ENCODE data around the gene ASPRV1.

Gene ASPRV1

DNA sequence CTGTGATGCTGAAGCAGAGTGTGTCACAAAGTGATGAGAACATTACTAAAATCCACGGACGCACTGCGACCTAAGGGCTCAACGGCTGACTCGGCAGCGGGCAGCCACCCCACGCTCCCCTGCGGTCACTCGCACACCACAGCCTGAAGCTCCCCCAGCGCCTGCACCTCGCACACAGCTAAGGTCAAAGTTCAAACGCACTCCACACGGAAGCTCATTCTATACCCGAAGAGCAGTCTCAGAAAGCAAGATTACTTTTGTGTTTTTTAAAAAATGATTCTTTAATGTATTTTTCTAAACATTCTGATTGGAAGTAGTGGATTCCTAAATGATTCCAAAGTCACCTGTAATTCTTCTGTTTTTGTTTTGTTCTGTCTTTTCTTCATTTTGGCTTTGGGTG, 21.7 kb downstream of the ASPRV1 start:
- no peak for DNase-seq

DNA sequence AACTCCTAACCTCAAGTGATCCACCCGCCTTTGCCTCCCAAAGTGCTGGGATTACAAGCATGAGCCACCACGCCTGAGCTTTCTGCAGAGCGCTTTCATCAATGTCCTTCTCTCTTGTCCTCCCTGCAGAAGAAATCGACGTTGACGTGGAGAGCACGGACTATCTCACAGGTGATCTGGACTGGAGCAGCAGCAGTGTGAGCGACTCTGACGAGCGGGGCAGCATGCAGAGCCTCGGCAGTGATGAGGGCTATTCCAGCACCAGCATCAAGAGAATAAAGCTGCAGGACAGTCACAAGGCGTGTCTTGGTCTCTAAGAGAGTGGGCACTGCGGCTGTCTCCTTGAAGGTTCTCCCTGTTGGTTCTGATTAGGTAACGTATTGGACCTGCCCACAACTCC, 23.5 kb downstream of the ASPRV1 start:
- no peak for DNase-seq

DNA sequence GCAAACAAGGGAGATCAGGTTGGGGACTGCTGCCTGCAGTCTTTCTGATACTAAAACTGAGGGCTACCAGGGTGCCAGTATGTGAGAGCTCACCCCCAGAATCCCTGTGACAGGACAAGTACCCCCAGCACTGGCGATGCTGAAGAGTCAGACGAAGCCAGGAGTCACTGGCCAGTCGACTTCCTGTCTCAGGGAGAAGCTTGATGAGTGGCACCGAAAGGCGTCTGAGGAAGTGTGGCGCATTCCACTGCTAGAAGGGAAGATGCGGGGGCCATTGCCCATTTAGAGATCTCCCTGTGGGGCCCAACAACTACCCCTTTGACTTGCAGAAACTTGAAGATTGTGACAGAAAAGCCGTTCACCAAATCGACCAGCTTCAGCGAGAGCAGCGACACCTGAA, 24.5 kb downstream of the ASPRV1 start:
- no peak for DNase-seq

DNA sequence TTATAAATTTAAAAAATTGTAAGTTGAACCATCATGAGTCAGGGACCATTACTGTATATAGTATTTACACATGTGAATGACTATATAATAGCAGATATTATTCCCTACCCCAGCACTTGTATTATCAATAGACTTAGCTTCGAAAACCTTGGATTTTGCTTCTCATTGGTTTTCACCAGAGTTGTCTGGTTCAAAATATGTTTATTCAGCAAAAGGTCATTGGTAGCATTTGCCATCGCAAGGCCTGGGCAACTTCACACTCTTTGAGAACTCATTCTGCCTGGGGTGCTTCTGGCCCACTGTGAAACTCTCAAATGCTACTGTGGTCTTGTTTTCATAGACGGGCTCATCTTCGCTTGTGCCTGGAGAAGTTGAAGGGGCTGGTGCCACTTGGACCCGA, 26.4 kb downstream of the ASPRV1 start:
- no peak for DNase-seq

DNA sequence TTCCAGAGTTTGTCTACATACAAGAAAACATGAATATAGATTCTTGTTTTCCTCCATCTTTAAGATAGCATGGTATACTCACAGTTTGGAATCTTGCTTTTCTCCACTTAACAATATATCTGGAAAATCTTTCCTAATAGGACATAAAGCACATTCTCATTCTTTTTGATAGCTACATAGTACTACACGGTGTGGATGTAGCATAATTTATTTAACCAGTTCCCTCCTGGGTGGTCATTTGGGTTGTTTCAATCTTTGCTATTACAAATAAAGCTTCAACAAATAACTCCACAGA, 26.9 kb downstream of the ASPRV1 start:
- DNase-seq: no peak

DNA sequence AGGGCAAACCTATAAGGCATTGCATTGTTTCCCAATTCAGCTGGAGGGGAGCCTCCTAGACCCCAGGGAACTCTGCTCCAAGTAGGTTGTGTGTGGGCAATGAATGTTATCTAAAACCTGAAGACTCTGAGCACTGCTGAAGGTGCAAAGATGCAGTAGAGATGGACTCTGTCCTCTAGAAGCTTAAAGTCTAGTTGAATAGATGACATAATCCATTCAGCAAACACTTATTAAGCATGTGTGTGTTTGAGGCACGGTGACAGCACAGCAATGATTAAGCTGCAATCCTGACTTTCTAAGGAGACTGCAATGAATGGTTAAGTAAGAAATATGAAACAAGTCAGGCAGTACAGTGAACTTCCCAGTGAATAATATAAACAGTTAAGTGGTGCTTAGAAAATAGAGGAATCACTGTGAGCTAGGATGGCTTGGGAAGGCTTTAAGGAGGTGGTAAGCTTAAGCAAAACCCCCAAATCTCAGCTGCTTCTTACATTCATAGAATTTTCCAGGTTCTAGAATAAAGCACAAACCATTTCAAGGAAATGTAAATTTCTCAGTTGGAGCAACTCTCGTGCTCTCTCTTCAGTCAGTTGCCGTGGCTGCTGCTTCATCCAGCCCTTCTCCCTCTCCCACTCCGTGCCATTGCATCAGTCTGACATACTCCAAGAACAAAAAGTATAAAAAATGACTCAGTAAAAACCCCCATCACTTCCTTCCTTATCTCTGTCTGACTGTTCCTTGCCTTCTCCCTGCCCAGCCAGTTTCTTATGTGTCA, 27.4 kb downstream of the ASPRV1 start:
- no peak for DNase-seq

DNA sequence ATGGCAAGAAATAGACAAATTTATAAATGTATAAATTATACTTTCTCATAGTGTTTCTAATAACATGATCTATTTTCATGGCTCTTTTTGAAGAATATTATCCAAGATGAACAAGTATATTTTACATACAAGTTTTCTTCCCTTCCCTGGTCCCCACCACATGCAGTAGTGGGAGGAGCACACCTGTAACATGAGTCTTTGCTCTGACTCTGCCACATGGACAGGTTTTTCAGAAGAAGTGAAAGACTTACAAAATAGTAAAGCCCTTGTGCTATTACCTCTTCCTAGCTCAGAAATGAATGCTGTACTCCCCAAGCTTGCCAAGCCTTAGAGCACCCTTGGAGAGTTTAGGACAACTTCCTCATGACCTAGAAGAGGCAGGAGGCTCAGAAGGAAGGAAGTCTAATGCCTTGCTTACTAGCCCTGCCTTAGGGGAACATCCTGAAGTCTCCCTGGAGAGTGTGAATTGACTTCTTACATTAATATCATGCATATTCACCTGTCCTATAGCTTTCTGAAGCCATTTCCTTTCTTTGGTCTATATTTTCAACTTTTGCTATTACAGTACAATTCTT, 28.1 kb downstream of the ASPRV1 start:
- no peak for DNase-seq

DNA sequence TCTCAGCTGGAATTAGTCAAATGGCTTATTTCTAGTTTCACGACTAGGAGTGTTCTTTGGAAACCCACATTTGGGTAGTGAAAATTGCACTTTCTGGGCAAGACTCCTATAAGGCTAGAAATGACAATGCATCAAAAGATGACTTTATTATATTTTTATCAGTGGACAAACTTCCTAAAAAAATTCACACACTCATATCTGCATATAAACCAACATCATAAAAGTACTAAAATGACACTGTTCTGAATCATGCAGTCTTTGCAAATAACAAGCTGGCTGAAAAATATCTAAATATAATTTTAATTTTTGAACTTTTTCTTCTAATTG, 28.9 kb downstream of the ASPRV1 start:
- no peak for DNase-seq

DNA sequence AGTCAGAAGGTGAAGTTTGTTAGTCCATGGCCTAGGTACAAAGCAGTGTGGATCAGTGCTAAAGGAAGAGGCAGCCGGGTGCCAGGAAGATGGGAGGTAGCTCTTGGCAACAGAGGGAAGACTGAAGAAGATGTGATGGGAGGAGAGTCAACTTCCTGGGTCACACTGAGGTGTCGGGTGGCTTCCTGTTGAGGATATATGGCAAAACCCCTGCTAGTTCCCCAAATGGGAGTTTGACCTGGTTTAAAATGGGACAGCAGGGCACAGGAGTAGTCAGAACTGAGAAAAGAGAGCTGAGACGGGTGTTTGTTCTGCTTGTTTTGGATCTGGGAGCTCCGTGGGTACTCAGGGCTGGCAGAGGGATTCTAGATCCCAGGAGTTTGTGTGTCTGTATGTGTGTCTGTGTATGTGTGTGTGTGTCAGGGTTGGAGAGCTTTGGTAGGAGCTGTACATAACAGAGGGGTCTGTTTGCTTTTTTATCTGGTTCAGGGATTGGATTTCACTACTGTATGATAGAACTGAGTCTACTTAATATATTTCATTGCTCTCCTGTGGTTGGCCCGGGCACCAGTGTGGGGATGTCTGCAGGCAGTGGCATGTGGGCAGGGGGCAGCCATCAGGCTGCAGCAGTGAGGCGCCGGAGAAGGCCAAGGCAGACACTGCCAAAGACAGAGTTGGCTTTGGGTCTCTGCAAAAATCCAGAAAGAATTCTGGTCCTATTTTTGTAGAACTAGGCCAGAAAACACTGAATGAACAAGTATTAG, 29.4 kb downstream of the ASPRV1 start:
- peak in 2 of 14 donors; percentile 12 to 24 for DNase-seq

DNA sequence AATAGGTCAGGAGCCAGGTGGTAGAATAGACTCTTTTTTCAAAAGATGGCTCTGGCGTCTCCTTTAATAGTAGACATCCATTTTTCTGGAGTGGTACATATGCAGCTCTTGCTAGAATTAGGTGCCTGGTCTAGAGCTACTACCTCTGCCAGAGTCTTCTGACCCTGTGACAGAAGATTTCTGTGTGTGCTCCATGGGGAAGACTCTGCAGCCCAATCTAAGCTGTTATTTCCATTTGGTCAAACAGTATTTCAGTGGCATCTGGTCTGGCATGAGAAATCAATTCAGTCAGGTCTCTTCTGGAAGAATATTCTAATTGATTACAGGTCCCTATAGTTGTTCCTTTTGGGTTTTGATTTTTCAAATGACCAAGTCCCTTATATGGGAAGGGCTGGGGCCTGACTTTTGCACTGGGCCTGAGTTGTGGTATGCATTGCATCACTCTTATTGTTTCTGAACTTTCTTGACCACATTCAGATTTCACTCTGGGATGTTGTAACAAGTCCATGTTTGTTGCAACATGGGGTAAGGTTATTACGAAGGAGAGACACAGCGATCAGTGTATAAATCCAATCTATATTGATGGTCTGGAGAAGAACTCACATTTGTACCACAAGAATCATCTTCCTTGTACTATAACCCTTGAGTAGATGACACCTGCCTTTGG, 34.4 kb downstream of the ASPRV1 start:
- no peak for DNase-seq

DNA sequence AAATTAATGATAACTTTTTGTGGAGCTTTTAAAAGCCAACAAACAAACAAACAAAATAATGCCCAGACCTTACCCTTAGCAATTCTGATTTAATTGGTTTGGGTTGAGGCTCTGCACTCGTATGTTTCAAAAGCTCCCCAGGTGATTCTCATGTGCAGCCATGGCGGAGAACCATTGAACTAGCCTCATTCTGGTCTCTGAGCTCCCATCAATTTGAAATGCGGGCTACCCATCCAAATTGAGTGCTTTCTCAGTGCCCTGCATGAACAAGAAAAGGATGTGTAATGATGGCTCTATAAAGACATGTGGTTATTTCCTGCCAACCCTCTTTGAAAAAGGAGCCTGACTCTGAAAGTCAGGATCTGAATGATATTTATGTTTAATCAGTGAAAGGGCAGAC, 38.3 kb downstream of the ASPRV1 start:
- no peak for DNase-seq

DNA sequence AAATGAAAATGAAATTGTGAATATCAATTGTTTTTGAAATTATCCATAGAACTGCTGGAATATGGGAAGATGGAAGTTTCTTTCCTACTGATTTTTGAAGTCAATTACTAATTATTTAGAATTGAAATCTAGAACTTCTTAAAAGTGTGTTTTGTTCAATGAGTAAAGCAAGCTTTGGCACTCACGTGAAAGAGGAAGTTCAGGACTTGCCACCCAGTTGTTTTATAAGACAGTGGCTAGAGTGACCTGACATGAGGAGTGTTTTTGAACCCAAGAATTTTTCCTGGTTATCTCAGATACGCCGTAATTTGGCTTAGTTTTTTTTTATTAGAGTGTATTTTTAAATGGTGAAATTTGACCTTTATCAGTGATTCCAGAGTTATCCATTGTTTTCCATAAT, 43.0 kb downstream of the ASPRV1 start:
- DNase-seq: no peak

DNA sequence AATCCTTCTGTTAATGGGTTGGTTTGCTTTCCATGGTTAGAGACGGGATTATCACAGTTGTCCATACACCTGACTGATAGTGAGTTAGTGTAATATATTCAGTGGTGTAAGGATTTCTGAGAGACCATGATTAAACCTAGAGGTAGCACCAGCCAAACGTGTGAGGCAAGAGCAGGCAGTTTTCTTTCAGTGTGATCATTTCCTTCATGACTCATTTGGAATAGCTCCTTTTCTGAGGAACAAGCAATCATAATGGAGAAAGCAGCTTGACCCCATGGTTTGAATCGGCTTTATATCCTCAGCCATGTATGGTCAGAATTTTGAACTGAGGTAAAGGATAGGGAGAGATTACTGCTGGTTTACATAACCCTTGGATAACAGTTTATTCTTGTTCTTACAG, 43.6 kb downstream of the ASPRV1 start:
- DNase-seq: no peak

DNA sequence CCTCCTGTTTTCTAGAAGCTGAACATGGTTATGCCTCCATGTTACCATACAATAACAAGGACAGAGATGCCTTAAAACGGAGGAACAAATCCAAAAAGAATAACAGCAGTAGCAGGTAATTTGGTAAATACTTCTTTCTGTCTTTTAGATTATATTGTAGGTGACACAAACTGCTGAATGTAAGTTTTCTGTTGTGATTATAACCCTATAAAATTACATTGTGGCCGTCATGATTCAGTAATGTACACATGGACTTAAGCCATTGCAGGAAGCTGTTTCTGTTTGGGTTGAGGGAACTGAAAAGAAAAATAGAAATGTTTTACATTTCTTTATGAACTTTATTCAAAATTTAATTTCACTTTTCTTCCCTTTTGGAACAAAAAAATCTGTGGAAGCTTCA, 45.3 kb downstream of the ASPRV1 start:
- no peak for DNase-seq

DNA sequence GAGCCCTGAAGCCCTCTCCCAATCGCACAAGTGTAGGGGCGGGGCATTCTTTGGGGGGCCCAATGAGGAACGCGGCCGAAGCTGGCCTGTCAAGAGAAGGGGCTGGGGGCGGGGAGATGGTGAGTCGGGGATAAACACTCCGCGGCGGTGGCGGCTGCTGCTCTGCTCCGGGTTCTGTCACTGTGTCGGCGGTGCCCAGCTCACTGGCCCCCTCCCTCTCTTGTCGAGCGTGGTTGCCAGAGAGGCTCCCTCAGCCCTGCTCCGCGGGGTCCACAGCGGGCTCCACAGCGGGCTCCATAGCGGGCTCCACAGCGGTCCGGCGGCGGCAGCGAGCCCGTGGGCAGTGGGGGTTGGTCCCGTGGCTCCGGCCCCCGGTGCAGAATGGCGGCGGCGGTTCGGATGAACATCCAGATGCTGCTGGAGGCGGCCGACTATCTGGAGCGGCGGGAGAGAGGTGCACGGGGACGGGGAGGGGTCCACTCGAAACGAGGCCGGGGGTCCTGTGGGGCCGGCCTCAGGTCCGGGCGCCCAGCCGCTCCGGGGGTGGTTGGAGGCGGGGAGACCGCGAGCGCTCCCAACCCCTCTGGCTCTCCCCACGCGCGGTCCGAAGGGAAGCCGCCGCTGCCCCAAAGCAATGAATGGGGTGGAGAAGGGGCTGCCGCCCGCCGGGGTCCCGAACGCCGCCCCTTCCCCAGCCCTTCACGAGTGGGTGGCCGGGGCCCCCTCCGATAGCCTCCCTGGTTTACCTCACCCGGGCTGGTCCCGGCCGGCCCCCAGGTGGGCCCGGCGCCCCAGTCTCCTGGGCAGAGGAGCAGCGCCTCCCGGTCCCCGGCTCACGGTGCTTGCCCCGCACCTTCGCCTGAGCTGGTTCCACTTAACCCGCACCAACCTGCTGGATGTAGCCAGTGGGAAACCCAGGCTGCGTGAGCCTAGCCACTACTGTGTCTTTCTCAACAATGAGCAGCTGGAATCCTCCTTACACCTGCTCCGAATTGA, 46.2 kb downstream of the ASPRV1 start, which contains the start of gene MXD1:
Gene MXD1, plus strand, starts transcription at position 160 of the 996 bp plus-strand sequence. Its CDS starts 222 bp downstream, at position 382.
- DNase-seq: peak in 5 of 14 donors; percentile 31 to 71 (median 49)

DNA sequence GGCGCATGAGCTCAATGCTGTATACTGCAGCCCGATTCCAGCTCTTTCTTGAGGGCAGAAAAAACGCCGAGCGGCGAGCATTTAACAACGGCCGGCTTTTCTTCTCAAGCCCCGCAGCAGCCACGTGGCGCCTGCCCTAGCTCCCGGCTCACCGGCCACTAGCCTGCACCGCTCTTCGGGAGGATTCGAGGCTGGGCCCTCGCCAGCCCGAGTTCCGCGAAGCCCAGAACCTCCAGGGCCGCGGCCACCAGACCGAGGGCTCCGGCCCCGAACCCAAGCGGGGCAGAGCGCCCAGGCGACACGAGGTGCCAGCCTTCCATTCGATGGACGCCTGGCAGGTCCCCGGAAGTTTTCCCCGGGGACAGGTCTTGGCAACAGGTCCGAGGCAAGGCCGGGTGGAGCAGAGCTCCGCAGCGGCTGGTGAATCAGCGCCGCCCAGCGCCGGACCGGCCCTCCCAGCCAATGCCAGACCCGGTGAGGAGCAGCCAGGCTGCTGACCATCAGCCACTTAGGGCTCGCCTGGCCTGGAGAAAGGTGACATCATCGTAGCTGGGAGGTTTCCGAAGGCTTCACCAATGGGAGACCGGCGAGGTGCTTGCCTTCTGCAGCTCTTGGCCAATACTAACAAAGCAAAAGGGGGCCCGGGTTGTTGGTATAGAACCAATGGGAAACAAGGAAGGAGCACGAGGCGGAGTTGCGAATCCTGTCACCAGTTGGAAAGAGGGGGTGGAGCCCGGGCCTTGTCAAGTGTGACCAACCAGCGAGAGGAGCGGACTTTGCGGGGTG, 47.1 kb downstream of the ASPRV1 start:
- DNase-seq: peak; percentile 95 to 100 (median 100)

DNA sequence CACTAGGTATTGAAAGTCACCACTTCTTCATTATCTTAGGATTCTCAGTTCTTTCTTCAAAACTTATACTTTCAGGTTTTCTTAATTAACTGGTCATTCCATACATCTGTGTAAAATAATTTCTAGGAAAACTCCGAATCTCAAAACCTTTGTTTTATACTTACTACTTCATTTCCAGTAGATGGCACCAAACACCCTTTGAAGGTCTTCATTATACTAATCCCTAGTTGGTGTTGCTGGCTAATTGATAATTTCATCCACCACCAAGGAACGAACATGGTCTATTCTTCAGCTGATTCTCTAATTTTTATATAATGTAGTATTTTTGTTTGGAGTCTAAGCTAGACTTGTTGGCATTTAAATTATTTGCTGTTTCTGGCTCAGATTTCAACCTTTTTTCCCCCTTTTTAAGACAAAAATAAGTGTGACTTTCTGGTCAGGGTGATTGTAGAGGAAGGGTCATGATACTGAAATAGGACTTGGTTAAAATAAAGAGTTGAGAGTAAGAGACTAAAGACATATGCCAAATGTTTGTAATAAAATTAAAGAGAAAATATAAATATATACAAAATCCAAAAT, 49.4 kb downstream of the ASPRV1 start:
- peak in 1 of 14 donors; percentile 46 for DNase-seq
